GM19035 (cell line): ENCODE results near the gene PALLD.
"Not testable (repeated sequence)": the region's sequence is repeated elsewhere in the genome, so short reads cannot be mapped to it uniquely, and the experiment has no call there.

Source experiments
- ATAC-seq: cut with Tn5 transposase; IDR thresholded peaks from one replicate; pipeline ENCODE4 v1.9.1; 2021; ENCODE audit not compliant: unreplicated experiment

PALLD gene

DNA sequence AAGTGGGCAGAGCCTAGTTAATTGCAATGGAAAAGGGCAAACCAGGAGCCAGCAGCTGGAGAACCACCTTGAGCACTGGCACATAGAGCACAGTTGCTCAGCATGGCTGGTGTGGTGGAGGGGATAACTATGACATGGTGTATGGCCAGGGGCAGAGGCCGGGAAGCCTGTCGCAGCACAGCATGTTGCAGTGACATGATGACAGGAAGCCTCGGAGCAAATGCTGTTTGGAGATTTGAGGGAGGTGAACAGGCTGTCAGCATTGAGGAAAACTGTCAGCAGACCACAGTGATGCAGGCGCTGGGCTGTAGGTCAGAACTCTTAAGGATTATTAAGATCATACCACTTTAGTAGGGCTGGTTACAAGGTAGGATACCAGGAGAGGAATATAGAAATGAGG, 284.5 kb downstream of the PALLD start:
- ATAC-seq, result no peak

- no peak for ATAC-seq
These were observed 285.1 kb downstream of the PALLD start for GRCh38 chr4:168781926-168782325.

GRCh38 chr4:168782439-168782838, 285.6 kb downstream of the PALLD start:
- ATAC-seq, result no peak

GRCh38 chr4:168784786-168785461, 288.1 kb downstream of the PALLD start:
- no peak for ATAC-seq

GRCh38 chr4:168787334-168787733, 290.5 kb downstream of the PALLD start:
- no peak for ATAC-seq

- no peak for ATAC-seq
These were observed 291.1 kb downstream of the PALLD start for GRCh38 chr4:168787801-168788595.

GRCh38 chr4:168790898-168791297, 294.0 kb downstream of the PALLD start:
- no peak for ATAC-seq

- ATAC-seq, result no peak
These were observed 294.5 kb downstream of the PALLD start for GRCh38 chr4:168791376-168791775.

GRCh38 chr4:168793542-168793941, 296.7 kb downstream of the PALLD start:
- no peak for ATAC-seq

DNA sequence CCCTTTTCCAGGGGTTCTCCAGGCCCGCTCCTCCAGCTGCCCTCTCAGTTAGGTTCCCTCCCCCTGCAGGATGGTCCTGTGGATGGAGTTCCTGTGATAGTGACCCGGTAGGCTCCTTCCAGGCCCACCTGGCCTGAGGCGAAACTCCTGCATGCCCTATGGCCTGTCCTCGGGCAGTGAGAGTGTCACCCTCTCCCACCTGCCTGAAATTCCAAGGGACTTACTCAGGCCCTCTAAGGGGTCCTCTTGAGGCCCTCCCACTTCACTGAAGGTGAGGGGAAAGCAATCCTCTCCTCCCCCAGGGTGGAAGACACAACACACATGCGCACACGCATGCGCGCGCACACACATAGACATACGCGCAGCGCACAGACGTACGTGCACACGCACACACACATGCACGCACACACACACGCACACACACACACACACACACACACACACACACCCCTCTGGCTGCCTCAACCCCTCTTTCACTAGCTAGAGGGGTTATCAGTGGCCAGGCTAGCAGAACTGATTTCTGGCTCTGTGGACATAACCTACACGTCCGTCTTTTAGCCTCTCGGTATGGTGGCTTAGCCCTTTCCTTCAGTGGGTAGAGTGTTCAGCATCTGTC, 297.3 kb downstream of the PALLD start:
- no peak for ATAC-seq

GRCh38 chr4:168794881-168795280, 298.0 kb downstream of the PALLD start:
- ATAC-seq, result no peak

DNA sequence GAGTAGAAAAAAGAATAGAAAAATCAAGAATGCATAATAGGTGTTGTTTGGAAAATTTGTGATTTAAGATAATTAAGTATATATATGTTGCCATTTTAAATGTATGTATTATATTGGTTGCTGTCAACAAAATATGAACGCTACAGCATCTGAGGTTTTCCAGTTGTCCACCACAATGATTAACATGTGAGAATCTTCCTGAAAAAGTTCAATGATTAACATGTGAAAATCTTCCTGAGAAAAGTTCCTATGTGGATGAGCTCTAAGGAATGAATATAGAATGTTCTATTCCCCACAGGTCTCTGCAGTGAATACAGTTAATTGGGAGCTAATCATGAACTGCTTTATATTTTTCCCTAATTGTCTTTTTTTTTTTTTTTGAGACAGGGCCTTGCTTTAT, 298.5 kb downstream of the PALLD start:
- ATAC-seq, result no peak

DNA sequence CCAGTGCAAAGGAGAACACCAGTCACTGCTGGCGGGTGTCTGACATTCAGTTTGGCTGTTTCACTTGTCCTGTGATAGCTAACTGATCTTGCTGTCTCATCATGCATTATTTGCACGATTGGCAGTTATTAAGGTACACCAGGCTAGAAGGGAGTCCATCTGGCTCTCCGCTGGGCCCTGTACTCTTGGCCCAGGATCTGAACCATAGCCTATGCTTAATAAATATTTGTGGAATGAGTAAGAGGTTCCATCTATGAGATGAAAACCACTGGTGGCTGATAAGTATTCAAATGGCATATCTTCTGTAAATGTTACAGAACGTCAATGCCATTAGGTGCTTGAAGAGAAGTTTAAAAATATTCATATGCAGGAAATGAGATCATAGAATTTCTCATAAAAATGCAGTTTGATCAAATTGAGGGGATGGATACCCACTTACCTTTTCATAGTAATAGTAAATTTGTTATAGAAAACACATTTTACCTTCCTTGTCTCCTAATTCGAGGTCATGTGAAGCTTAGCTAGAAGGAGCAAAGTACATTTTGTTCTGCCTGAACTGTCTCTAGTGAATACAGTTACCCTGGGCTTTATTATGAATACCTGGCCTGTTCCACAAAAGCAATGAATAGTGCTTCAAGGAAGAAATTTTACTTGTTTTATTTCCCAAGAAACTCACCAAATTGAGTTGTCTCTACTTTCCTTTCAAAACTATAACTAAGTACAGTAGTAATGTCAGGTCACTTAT, 299.7 kb downstream of the PALLD start:
- ATAC-seq, result no peak

DNA sequence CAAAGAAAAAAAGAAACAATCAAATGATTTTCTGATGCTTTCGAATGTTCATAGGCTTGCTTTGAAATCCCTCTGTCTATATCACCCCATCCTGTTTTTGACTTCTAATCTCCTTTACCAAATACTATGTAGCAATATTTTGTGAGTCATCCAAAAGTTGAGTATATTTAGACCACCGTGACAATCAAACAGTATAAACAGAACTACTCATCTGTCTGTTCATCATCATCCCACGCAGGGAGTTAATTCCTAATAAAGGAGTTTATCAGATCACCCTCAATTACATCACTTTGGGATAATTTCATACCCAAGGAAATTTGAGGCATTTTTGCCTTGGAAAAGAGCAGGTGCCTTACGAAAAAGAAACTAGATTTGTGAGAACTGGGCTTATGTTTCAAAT, 300.3 kb downstream of the PALLD start:
- no peak for ATAC-seq

DNA sequence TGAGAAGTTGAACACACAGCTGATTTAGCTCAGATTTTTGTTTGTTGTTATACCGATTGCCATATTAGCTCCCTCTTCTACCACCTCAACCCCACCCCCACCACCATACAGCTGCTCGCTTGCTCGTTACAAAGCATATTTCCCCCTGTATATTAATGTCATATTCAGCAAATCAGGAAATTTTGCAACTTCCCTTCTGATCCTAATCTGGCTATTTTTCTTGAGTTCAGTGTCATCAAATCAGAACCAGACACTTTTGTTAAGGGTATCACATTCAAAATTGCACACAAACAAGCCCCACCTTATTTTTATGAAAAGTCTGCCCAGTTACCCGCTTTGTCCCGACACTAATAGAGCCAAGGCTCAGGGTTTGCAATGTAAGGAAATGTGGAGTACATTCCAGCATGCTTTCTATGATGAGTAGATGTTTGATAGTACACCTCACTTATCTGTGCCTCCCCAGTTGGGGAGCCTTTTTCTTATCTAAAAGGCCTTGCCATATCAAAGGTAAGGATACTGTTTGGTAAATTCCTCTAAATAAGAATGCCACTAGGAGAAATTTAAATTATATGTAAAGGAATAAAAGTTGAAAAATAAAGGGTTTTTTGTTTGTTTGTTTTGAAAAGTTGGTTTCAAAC, 301.0 kb downstream of the PALLD start:
- ATAC-seq, result no peak

- ATAC-seq, result no peak
These were observed 304.1 kb downstream of the PALLD start for GRCh38 chr4:168800926-168801325.

- no peak for ATAC-seq
These were observed 305.4 kb downstream of the PALLD start for GRCh38 chr4:168802222-168802621.

- ATAC-seq, result not testable (repeated sequence)
These were observed 306.2 kb downstream of the PALLD start for GRCh38 chr4:168803052-168803451.

DNA sequence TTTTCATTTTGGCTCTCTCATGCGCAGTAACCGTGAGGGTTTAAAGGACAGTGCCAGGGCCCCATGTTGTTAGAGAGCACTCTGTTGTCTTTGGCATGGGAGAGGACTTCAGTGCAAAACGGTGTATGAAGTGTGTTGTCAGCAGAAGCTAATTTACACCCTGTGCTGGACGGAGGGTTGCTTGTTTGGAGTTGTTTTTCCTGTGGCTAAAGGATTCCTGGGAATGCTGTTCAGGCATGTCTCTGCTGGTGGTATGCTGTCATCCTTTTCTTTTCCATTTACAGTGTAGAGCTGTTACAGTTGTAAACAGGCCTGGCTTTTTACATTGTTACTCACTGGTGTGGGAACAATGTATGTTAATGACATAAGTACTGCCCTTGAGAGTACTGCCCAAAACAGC, 306.9 kb downstream of the PALLD start:
- ATAC-seq, result no peak

- ATAC-seq, result no peak
These were observed 307.3 kb downstream of the PALLD start for GRCh38 chr4:168804146-168804545.

- no peak for ATAC-seq
These were observed 308.5 kb downstream of the PALLD start for GRCh38 chr4:168805341-168805740.
